Heart left ventricle (tissue), 16 donors: ENCODE measurements around the gene TSC2. TPM values are rescaled to one million over a fixed set of nuclear protein-coding genes. Genes with fewer than 3 reads are reported as not detected.

Source experiments
- ATAC-seq, 4 donors: fragments of 200-7000 bp; cut with Tn5 transposase; one replicate each; pipeline ENCODE4 v1.9.1; 2020 to 2022; ENCODE audit warnings: moderate library complexity in 4 of 4, mild to moderate bottlenecking in 3 of 4, moderate number of reproducible peaks in 1 of 4
- DNase-seq, 5 donors: peaks; one replicate each; pipeline ENCODE4 v3.0.0-alpha.2; 2020
- H3K27ac ChIP-seq, 12 donors: fragments of 200-600 bp; sonication (generic) in 4 of 12; one replicate each; pipeline versions ENCODE4 v1.5.0 to v1.8.0; 2016 to 2022; ENCODE audit warnings: mild to moderate bottlenecking in 2 of 12
- H3K27me3 ChIP-seq, 9 donors: fragments of 200-600 bp; sonication (generic) in 2 of 9; one replicate each; pipeline versions ENCODE4 v1.5.1 to v1.8.0; 2016 to 2022; ENCODE audit warnings: mild to moderate bottlenecking in 3 of 9
- H3K36me3 ChIP-seq, 9 donors: fragments of 200-600 bp; sonication (generic) in 2 of 9; one replicate each; pipeline versions ENCODE4 v1.5.0 to v1.8.0; 2018 to 2022; ENCODE audit warnings: mild to moderate bottlenecking in 2 of 9
- H3K4me1 ChIP-seq, 12 donors: fragments of 200-600 bp; sonication (generic) in 4 of 12; one replicate each; pipeline versions ENCODE4 v1.5.0 to v1.8.0; 2016 to 2022; ENCODE audit warnings: mild to moderate bottlenecking in 3 of 12
- H3K4me3 ChIP-seq, 12 donors: fragments of 200-600 bp; sonication (generic) in 4 of 12; one replicate each; pipeline versions ENCODE4 v1.5.0 to v1.8.0; 2017 to 2022; ENCODE audit warnings: mild to moderate bottlenecking in 9 of 12, moderate library complexity in 4 of 12
- H3K9me3 ChIP-seq, 12 donors: fragments of 200-600 bp; sonication (generic) in 4 of 12; one replicate each; pipeline versions ENCODE4 v1.5.0 to v1.8.0; 2016 to 2022; ENCODE audit warnings: mild to moderate bottlenecking in 1 of 12
- POLR2A ChIP-seq, 2 donors: fragments of 450-650 bp; IDR thresholded peaks; one replicate each; pipeline ENCODE4 v1.6.1; 2017; ENCODE audit warnings: antibody characterized with exemption in 2 of 2, mild to moderate bottlenecking in 2 of 2, moderate library complexity in 2 of 2
- WGBS, 4 donors: extraction: QIAGEN DNeasy Blood & Tissue Kit in 2 of 4; methylation state at CpG; one replicate each; pipeline versions ENCODE4 v1.1.5 to v1.1.7; 2013 to 2018; 5-methylcytosine and 5-hydroxymethylcytosine counted together
- intact Hi-C, 10 donors: fragments of 100-400 bp; cut with DNase I; formaldehyde crosslinking; loops; one replicate each; pipeline versions ENCODE4 v1.11.1 to v1.14.2; 2022
- polyA plus RNA-seq, 2 donors: library from polyadenylated mRNA; stranded (reverse); fragments of 200-250 nt; gene quantifications; one replicate each; pipeline ENCODE4 v1.2.3, GENCODE V29; 2013
- total RNA-seq, 9 donors: library from RNA; depleted of rRNA in 2 of 9; stranded (reverse); fragments of >200 nt in 2 of 9; fragmentation: NEBNext Ultra II Directional in 3 of 9; extraction: Animal tissue kit (Norgen Biotek cat#: 25700) in 3 of 9; gene quantifications; one replicate each; pipeline versions ENCODE4 v1.1.0 to v1.2.4, GENCODE V29; 2016 to 2023
- TF ChIP-seq, protein P1 (sequence below), 12 donors: fragments of 200-600 bp; sonication (generic) in 4 of 12; IDR thresholded peaks; one replicate each; pipeline versions ENCODE4 v1.5.0 to v1.8.0; 2018 to 2022; ENCODE audit warnings: antibody characterized with exemption in 12 of 12, mild to moderate bottlenecking in 5 of 12
- donor health status: ischemic (EF 13 %, LVEDD 7.1; RV severe dilation, severe dysfunction).
- donor health status: healthy with polysubstance abuse.
- donor health status: DM: no; HTN: yes; CAD: no.
- donor health status: DM: no; HTN: no; CAD: no.
- donor health status: ischemic (EF 25% LVEDD 6.9; RV normal size, moderate dysfunction).
- donor health status: ischemic (EF 25% LVEDD 5.7; RV mildly dilated, moderate dysfunction).
- donor health status: healthy.
- donor health status: DM: yes; HTN: yes; CAD: no.
- donor health status: ischemic (EF 35%, LVEDD 5.7; RV mildly dilated, moderate dysfunction).
- donor health status: nonischemic (EF 11% LVEDD 7.7; RV severe dilation, severe dysfunction).
- donor health status: DM: yes; HTN: yes; CAD: no.
- donor health status: PGD.
- donor health status: ischemic (EF 29% LVEDD 5.4; RV normal size, mild dysfunction).
- donor health status: nonischemic (EF 23%, LVEDD 6.1; RV moderate dilation, normal function).

Gene TSC2
- total and polyA plus RNA-seq, 11 donors = 33.3 to 94.5 (median 67.7) TPM

GRCh38 chr16:2028146-2028545, 19.6 kb upstream of the TSC2 start:
- Histone ChIP-seq H3K36me3 (peaks cover 0 to 28% (median 7%) of the 10 kb centered on the region in 9 donors), H3K27ac (peak overlapping the region; percentile 3 to 98 (median 92)), H3K9me3 (no peaks in the 10 kb centered on the region), H3K4me3 (peak overlapping the region; percentile 70 to 98 (median 88)), H3K27me3 (peaks cover 0 to 17% (median 0%) of the 10 kb centered on the region in 9 donors), H3K4me1 (peaks cover 0 to 82% (median 41%) of the 10 kb centered on the region in 12 donors)
- DNase-seq = peak in 2 of 5 donors; percentile 7 to 21
- WGBS, 4 donors = 59 to 75% (median 67%) methylated on average over 1 to 3 of the region's 3 CpGs
- no peak for ATAC-seq
- intact Hi-C loops = loop anchor here in 3 of 10 donors (2.0 to 10.0 kb wide), 2 partner anchors 19 to 57 kb away; partner anchors contain the start of genes NTHL1 (in 1 of the 3) and TSC2 (in 1 of the 3)
- no peak for TF ChIP-seq POLR2A (IDR thresholded peaks at IDR 0.05)
- TF ChIP-seq, protein P1, sequence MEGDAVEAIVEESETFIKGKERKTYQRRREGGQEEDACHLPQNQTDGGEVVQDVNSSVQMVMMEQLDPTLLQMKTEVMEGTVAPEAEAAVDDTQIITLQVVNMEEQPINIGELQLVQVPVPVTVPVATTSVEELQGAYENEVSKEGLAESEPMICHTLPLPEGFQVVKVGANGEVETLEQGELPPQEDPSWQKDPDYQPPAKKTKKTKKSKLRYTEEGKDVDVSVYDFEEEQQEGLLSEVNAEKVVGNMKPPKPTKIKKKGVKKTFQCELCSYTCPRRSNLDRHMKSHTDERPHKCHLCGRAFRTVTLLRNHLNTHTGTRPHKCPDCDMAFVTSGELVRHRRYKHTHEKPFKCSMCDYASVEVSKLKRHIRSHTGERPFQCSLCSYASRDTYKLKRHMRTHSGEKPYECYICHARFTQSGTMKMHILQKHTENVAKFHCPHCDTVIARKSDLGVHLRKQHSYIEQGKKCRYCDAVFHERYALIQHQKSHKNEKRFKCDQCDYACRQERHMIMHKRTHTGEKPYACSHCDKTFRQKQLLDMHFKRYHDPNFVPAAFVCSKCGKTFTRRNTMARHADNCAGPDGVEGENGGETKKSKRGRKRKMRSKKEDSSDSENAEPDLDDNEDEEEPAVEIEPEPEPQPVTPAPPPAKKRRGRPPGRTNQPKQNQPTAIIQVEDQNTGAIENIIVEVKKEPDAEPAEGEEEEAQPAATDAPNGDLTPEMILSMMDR (IDR thresholded peaks at IDR 0.05) = no peak

DNA sequence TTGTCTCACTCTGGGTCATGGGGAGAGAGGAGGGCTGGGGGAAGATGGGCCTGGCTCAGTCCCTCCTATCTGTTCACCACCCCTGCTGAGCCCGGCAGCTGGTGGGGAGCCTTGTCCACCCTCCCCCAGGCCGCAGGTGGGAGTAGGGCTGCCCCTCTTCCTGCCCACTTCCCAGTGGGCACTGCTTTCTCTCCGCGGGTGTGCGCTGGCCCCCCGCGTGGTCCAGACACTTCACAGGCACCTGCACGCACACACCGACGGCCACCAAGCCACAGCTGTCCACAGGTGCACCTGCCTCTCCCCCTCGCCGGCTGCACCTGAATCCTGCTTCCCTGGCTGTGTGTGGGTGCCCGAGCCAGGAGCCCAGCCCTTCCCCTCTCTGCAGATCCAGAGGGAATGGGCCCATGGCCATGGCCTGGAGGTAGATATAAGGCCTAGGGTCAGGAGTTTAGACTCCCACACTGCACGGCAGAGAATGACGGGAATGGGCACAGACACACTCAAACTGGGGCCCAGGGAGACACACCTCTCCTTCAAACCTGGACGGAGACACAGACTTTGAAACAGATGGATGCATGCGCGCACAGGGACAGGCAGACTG, 19.1 kb upstream of the TSC2 start:
- Histone ChIP-seq H3K4me3 (peak overlapping the region; percentile 17 to 98 (median 84)), H3K36me3 (peaks cover 0 to 29% (median 7%) of the 10 kb centered on the region in 9 donors), H3K27ac (peak overlapping the region; percentile 3 to 98 (median 92)), H3K27me3 (peaks cover 0 to 17% (median 0%) of the 10 kb centered on the region in 9 donors), H3K4me1 (peaks cover 0 to 83% (median 40%) of the 10 kb centered on the region in 12 donors), H3K9me3 (no peaks in the 10 kb centered on the region)
- DNase-seq (peak in 1 of 5 donors; percentile 8), ATAC-seq (no peak)
- intact Hi-C loops = loop anchor here in 3 of 10 donors (2.0 to 10.0 kb wide), 2 partner anchors 18 to 56 kb away; partner anchors contain the start of genes NTHL1 (in 1 of the 3) and TSC2 (in 1 of the 3)
- 51 to 70% (median 66%) methylated on average over 9 to 18 of the region's 18 CpGs for WGBS, 4 donors
- TF ChIP-seq, protein P1 (IDR thresholded peaks at IDR 0.05) = no peak
- TF ChIP-seq POLR2A (IDR thresholded peaks at IDR 0.05) = no peak

GRCh38 chr16:2029350-2029749, 18.4 kb upstream of the TSC2 start:
- no peak for TF ChIP-seq POLR2A (IDR thresholded peaks at IDR 0.05)
- TF ChIP-seq, protein P1 (IDR thresholded peaks at IDR 0.05) = no peak
- Histone ChIP-seq H3K9me3 (no peaks in the 10 kb centered on the region), H3K4me3 (peak overlapping the region; percentile 17 to 98 (median 84)), H3K27ac (peak overlapping the region; percentile 81 to 98 (median 92)), H3K36me3 (peaks cover 0 to 33% (median 7%) of the 10 kb centered on the region in 9 donors), H3K4me1 (peaks cover 0 to 81% (median 37%) of the 10 kb centered on the region in 12 donors), H3K27me3 (peaks cover 0 to 17% (median 0%) of the 10 kb centered on the region in 9 donors)
- ATAC-seq (no peak), DNase-seq (peak in 3 of 5 donors; percentile 32 to 50 (median 40))
- intact Hi-C loops = loop anchor here in 3 of 10 donors (2.0 to 10.0 kb wide), 2 partner anchors 17 to 55 kb away; partner anchors contain the start of genes NTHL1 (in 1 of the 3) and TSC2 (in 1 of the 3)
- WGBS, 4 donors = 57 to 71% (median 67%) methylated on average over 10 to 22 of the region's 22 CpGs

- peak overlapping the region; percentile 17 to 98 (median 84) for H3K4me3 ChIP-seq
- WGBS, 4 donors = 63 to 77% (median 73%) methylated on average over 5 to 11 of the region's 11 CpGs
- no peak for ATAC-seq
Observed at GRCh38 chr16:2030036-2030435, 17.7 kb upstream of the TSC2 start.

More at GRCh38 chr16:2030036-2030435, 17.7 kb upstream of the TSC2 start:
- Histone ChIP-seq H3K9me3 (no peaks in the 10 kb centered on the region), H3K4me1 (peaks cover 0 to 79% (median 38%) of the 10 kb centered on the region in 12 donors), H3K27ac (peak overlapping the region; percentile 81 to 98 (median 92)), H3K36me3 (peaks cover 0 to 38% (median 7%) of the 10 kb centered on the region in 9 donors), H3K27me3 (peaks cover 0 to 17% (median 0%) of the 10 kb centered on the region in 9 donors)
- intact Hi-C loops = no loop called here
- DNase-seq = no peak
- TF ChIP-seq POLR2A (IDR thresholded peaks at IDR 0.05) = no peak
- TF ChIP-seq, protein P1 (IDR thresholded peaks at IDR 0.05) = no peak
